Measurements from ENCODE around the gene IL1RL2.
A peak's percentile ranks its signal among the peaks of the same experiment; 100 is the strongest.

IL1RL2 gene

DNA sequence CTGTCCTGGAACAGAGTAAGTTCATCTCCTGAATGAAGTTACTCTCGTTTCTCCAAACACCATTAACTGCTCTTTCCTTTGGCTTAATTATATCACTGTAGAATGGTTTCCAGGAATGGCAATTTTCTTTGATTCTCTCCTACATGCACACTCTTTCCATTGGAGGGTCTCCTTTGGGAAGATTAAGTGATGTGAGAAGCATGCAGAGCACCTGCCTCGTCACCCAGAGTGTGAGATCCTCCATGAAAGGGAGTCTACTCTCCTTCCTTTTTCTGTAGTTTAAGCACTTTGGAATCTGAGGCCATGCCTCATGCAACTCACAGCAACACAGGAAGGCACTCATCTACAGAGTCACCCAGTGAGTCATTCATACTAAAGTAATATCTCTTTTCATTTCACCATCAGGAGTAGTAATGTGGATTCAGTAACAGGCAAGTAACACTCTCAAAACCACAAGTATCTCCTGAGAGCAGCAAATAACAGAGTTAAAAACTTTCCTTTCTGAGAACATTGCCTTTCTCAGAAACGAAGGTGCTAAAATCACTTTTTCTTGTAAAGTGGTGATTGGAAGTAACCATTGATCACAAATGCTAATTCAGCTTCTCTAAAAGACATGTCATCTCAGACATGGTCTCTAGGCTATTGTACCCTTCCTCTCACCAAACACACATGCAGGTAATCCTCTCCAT, 71.7 kb downstream of the IL1RL2 start:
- ChIA-PET CTCF (no interaction called here), POLR2A (ENCODE audit: low non-redundant PET) (no interaction called here)
- peak; percentile 72 for DNase-seq (ENCODE audit: low spot score)
- TF ChIP-seq, protein P1, sequence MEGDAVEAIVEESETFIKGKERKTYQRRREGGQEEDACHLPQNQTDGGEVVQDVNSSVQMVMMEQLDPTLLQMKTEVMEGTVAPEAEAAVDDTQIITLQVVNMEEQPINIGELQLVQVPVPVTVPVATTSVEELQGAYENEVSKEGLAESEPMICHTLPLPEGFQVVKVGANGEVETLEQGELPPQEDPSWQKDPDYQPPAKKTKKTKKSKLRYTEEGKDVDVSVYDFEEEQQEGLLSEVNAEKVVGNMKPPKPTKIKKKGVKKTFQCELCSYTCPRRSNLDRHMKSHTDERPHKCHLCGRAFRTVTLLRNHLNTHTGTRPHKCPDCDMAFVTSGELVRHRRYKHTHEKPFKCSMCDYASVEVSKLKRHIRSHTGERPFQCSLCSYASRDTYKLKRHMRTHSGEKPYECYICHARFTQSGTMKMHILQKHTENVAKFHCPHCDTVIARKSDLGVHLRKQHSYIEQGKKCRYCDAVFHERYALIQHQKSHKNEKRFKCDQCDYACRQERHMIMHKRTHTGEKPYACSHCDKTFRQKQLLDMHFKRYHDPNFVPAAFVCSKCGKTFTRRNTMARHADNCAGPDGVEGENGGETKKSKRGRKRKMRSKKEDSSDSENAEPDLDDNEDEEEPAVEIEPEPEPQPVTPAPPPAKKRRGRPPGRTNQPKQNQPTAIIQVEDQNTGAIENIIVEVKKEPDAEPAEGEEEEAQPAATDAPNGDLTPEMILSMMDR (conservative IDR thresholded peaks at IDR 0.05; ENCODE audit: low read depth) = no peak
- H3K27ac ChIP-seq = no peak overlapping the region

DNA sequence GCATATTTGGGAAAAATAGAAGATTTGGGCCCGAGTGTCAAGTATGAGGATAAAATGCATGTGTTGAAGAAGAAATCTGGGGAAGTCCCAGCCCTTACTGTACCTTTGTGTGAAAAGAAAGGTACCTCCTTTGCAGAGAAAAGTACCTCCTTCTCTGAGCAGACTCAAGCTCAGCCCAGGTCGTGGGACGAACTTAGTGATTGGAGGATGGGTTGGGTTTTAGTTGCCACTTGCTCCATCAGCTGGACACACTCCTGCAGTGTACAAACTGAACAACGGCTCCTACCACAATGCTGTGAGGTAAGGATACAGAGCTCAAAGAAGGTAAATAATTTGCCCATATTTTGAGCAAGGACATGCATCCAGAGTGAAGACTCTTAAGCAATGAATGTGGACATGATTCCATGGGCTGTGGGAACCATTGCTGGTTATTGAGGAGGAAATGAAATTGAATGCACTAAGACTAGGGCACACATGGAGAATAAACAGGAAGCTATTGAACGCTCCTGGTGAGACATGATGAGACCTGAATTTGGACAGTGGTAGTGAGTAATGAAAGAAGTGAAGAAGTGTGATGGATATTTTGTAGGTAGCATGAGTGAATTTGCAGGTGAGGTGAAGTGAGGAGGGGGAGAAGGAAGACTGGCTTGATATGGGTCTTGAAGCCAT, 74.8 kb downstream of the IL1RL2 start:
- CTCF ChIA-PET = no interaction called here
- TF ChIP-seq, protein P1 (conservative IDR thresholded peaks at IDR 0.05; ENCODE audit: low read depth) = no peak
- no peak overlapping the region for H3K27ac ChIP-seq
- DNase-seq (ENCODE audit: low spot score) = no peak
- POLR2A ChIA-PET (ENCODE audit: low non-redundant PET) = no interaction called here

DNA sequence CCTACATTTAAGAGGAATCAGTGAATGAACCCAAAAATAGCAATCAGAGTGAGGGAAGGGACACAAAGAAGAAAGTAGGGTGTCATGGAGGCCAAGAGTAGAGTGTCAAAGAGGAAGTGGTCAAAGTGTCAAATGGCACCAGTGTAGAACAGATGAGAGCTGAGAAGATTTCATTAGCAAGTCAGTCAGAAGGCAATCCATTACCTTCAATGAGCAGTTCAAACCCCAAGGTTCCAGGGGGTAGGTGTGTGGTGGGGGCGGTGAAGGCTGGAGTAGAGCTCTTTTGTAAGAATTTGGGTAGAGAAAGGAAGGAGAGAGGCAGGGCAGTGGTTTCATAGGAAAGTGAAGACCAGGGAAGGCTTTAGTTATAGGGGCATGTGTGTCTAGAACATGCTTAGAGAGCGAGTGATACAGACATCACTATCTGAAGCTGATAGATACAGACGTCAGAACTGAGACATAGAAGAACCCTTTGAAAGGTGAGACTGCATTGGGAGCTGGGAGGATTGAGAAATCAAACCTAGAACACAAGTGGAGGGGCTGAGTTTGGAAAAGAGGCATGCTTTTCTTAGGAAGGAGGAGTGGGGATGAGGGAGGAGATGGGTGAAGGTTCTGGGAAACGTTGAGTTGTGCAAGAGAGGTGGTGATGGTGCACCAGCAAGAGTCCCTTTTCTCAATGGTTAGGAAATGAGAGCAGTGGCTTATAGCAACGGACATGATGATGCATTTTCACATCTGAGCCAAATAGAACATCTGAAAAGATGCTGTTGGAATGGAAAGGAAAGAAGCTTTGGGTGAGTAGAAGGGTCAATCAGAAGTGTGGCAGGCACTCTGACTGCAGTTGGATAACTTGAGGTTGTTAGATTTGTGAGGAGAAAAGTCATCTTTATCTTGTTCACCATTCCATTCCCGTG, 75.7 kb downstream of the IL1RL2 start:
- DNase-seq (ENCODE audit: low spot score) = no peak
- CTCF ChIA-PET = no interaction called here
- H3K27ac ChIP-seq = no peak overlapping the region
- TF ChIP-seq, protein P1 (conservative IDR thresholded peaks at IDR 0.05; ENCODE audit: low read depth) = no peak
- POLR2A ChIA-PET (ENCODE audit: low non-redundant PET) = no interaction called here

DNA sequence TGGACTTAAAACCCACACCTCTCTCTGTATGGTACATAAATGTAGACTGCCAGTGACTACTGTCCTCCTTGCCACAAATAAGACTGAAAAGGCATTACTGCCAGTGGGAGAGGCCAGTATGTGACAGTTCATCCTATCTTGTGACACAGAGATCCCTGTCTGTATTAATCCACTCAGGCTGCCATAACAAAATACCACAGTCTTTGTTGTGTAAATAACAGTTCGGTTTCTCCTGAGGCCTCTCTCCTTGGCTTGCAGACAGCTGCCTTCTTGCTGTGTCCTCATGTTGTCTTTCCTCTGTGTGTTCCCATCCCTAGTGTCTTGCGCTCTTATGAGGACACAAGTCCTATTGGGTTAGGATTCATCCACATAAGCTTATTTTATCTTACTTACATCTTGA, 78.1 kb downstream of the IL1RL2 start:
- no peak overlapping the region for H3K27ac ChIP-seq
- POLR2A ChIA-PET (ENCODE audit: low non-redundant PET) = no interaction called here
- DNase-seq (ENCODE audit: low spot score) = no peak
- TF ChIP-seq, protein P1 (conservative IDR thresholded peaks at IDR 0.05; ENCODE audit: low read depth) = no peak
- CTCF ChIA-PET = interaction anchor here (0.7 kb wide), 1 partner anchor 31 kb away, joined by 6 read pairs; no protein-coding TSS in a partner anchor

DNA sequence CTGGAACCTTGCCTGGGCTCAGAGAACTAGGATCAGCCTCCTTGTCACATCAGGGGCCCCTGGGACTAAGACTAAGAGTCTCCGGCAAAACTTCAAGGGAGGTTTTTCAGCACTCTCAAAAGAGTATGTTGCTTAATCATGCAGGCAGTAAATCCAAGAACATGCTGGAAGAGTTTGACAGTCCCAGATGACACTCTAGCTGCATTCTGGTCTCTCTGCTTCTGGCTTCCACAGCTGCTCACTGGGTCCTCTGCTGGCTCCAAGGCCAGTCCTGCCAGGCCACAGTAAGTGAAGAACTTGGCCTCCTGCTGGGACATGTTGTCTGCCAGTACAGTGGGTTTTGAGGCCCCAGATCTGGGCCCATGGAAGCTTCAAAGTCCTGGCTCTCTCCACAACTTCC, 79.4 kb downstream of the IL1RL2 start:
- DNase-seq (ENCODE audit: low spot score) = no peak
- TF ChIP-seq, protein P1 (conservative IDR thresholded peaks at IDR 0.05; ENCODE audit: low read depth) = no peak
- POLR2A ChIA-PET (ENCODE audit: low non-redundant PET) = no interaction called here
- no peak overlapping the region for H3K27ac ChIP-seq
- CTCF ChIA-PET = interaction anchor here (0.6 kb wide), 1 partner anchor 25 kb away, joined by 3 read pairs; no protein-coding TSS in a partner anchor

DNA sequence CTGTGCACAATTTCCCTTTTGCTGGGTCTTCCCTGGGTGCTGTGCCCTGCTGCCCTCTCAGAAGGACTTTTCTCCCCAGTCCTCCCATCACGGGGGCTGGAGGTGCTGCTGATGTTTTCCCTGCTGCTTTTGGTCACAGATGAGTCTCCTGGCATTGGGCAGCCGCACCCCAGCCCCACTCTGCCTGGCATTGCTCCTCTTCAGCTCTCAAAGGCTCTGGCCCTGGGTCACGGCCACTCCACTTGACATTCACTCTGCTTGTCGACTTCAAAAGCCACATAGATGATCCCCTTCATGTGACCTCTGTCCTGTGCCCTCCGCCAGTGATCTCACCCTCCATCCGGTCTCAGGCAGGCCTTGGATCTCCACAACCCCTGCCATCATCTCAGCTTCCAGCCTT, 81.0 kb downstream of the IL1RL2 start:
- no peak for DNase-seq (ENCODE audit: low spot score)
- H3K27ac ChIP-seq = no peak overlapping the region
- TF ChIP-seq, protein P1 (conservative IDR thresholded peaks at IDR 0.05; ENCODE audit: low read depth) = no peak
- ChIA-PET CTCF (interaction anchor here (0.5 to 0.6 kb wide), 2 partner anchors 9 to 284 kb away, joined by 3 to 4 read pairs; no protein-coding TSS in a partner anchor), POLR2A (ENCODE audit: low non-redundant PET) (no interaction called here)
